ENCODE measurements around the gene WDR90.

Gene WDR90

DNA sequence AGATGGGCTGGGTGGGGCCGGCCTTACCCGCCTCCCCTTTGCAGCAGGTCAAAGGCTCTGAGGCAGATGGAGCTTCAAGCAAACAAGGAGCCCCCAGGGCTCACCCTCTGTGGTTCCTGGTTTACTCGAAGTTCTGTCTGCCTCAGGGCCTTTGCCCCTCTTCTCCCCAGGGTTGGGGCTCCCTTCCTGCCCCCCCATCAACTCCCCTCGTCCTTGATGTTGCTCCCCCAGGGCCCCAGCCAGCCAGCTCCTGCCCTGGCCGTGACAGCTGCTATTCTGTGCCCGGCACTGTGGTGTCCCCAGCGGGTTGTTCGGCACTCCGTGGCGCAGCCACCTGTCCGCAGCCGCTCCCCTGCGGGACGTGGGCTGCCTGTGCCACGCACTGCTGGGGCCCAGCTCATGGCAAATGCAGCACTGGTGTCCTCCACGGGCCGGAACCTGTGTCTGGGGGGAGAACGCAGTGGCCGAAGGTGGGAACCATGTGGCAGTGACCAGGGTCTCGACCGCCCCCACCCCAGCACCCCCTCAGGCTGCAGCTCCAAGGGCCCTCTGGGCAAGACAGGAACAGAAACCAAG is 61.4 kb downstream of the WDR90 start:
- DNase-seq = no peak

DNA sequence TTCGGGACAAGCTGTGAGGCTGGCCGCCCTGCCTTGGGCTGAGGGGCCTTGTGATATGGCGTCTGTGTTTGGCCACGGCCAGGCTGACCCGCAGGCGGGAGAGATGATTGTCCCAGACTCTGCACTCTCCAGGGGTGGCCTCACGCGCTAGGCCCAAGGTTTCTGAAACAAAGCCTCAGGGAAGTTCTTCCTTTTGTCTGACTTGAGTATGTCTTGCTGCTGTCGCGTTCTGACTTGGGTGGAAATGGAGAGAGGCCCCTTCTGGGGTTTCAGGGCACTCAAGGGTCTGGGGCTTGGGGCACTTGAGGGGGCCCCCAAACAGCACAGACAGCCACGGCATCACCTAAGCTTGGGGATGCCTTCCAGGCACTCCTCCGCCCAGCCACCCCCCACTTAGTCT is 61.9 kb downstream of the WDR90 start:
- no peak for DNase-seq

DNA sequence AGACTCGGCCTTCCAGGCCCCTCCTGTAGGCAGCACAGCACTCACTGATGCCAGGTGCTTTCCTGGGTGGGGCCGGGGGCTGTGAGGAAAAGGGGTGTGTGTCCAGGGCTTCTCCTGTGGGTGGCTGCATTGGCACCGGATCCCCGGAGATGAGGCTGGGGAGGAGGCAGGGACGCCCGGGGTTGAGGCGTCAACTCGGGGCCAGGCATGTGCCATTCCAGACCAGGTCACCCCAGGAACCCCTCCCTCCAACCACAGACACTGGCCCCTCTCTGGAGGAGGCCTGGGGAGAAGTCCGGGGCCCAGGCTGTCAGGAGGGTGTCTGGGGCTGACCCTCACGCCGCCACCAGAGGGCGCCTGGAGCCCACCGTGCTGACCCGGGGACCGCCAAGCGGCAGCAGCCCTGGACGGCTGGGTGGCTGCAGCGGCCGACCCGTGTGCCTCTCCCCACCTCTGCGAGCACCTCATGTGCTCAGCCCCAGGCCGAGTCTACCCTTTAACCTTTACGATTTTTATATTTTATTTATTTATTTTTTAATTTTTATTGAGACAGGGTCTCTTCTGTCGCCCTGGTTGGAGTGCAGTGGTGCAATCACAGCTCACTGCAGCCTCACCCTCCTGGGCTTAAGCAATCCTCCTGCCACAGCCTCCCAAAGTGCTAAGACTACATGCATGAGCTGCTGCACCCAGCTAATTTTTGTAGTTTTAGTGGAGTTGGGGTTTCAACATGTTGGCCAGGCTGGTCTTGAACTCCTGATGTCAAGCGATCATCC is 62.6 kb downstream of the WDR90 start:
- DNase-seq = peak; percentile 58

DNA sequence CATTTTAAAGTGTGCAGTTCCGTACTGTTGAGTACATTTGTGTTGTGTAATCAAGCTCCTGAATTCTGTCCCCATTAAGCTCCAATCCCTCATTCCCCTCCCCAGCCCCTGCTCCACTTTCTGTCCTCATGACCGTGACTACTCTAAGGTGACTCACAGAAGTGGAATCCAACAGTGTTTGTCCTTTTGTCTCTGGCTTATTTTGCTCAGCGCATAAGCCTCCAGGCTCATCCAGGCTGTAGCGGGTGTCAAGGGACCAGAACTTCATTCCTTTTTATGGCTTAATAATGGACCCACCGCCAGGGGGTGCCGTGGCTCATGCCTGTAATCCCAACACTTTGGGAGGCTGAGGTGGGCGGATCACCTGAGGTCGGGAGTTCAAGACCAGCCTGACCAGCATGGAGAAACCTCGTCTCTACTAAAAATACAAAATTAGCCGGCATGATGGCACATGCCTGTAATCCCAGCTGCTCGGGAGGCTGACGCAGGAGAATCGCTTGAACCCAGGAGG is 63.6 kb downstream of the WDR90 start:
- DNase-seq = peak; percentile 87

DNA sequence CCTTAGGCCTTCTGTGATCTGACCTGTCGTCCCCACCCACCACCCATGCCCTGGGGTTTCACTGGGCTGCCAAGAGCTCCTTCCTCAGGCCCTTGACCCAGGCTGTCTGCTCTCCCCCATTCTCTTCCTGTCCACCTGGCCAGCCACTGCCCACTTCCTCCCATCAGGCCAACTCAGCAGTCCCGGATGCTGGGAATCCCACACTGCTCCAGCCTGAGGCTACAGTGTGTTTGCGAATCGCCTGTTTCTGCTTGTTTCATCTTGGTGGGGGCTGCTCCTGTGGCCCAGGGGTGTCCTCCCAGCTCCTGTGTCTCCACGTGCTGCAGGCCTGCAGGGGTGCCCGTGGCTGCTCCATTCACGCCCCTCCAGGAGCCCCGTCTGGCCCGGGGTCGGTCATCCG is 64.9 kb downstream of the WDR90 start:
- DNase-seq = no peak

DNA sequence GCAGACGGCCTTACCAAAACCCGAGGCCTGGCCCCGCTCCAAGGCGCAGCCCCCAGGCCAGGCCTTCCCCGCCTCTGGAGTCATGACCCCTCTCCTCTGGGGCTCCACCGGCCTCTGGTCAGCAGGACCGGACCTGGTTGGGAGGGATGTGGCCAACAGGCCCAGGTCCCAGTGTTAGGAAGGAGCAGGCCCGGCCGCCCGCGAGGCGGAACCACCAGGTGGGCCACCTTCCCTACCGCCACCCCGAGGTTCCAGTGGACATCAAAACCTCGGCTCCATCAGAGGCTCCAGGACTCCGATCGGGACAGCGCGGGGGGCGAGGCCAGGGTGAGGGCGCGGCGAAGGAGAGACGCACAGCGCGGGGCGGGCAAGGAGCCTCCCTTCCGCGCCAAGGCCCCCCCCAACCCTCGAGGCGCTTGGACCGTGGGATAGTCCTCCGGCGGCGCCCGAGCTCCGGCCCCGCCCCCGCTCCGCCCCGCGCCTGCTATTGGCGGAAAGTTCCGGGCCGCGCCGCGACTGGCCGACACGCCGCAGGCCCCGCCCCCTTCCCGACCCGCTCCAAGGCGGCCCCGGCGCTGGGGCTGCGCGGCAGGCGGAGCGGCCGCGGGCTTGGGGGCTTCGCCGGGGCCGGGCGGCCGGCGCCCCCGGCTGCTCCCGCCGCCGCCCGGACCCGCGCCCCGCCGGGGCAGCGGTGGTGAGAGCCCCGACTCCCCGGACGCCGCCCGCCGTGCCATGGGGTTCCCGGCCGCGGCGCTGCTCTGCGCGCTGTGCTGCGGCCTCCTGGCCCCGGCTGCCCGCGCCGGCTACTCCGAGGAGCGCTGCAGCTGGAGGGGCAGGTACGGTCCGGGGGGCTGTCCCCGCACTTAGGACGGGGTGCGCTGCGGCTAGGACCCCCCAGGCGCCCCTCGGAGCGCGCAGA is 65.7 kb downstream of the WDR90 start, which contains the start of gene METRN:
Gene METRN (plus strand): TSS at position 561 of the 919 bp plus-strand sequence. CDS start 172 bp downstream, at position 733.
- DNase-seq = peak; percentile 82

DNA sequence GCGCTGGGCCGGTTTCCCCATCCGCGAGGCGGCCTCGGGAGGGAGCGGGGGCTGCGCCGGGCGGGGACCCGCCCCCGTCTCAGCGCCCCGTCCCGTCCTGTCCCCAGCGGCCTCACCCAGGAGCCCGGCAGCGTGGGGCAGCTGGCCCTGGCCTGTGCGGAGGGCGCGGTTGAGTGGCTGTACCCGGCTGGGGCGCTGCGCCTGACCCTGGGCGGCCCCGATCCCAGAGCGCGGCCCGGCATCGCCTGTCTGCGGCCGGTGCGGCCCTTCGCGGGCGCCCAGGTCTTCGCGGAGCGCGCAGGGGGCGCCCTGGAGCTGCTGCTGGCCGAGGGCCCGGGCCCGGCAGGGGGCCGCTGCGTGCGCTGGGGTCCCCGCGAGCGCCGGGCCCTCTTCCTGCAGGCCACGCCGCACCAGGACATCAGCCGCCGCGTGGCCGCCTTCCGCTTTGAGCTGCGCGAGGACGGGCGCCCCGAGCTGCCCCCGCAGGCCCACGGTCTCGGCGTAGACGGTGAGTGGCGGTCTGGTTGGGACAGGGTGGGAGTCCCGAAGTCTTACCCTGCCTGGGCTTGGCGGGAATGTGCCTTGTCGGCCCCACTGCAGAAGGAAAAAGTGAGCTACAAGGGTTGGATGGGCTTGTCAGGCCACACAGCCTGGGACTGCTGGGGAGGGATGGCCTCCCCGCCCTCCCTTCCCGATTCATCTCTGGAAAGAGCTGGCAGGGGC is 66.5 kb downstream of the WDR90 start:
- DNase-seq = no peak

DNA sequence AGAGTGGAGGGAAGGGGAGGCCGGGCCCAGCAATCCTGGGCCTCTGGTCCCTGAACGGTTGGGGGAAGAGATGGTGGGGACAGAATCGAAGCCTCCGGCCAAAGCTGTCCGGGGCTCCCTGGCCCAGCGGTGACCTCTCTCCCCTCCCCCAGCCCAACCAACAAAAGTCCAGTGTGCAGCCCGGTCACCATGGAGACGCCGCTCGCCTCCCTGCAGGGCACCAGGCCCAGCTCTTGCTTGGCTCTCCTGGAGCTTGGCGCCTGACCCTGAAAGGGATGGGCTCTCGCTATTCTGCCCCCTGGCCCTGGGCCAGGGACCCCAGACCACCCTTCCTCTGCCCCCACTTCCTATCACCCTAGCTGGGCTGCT is 67.0 kb downstream of the WDR90 start:
- DNase-seq = no peak

DNA sequence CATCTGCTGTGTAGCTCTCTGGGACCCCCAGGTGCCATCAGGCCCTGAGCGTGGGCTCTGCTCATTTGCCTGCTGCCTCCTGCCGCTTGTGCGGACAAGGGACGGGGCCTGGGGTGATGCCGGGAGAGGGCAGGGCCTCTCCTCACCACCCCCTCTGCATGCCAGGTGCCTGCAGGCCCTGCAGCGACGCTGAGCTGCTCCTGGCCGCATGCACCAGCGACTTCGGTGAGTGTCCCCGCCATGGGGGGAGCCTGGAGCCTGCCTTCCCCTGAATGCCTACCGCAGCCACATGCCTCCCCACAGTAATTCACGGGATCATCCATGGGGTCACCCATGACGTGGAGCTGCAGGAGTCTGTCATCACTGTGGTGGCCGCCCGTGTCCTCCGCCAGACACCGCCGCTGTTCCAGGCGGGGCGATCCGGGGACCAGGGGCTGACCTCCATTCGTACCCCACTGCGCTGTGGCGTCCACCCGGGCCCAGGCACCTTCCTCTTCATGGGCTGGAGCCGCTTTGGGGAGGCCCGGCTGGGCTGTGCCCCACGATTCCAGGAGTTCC is 67.7 kb downstream of the WDR90 start:
- no peak for DNase-seq
